Right kidney (tissue), 1 donor: ENCODE data around the gene SLC4A8.
A peak's percentile ranks its signal among the peaks of the same experiment; 100 is the strongest.
"Not testable (repeated sequence)": the region's sequence is repeated elsewhere in the genome, so short reads cannot be mapped to it uniquely, and the experiment has no call there.

Experiments
- DNase-seq: peaks from one replicate; pipeline ENCODE4 v3.0.0-alpha.2; 2016

The SLC4A8 gene

GRCh38 chr12:51430196-51430895 lies 5.7 kb downstream of the SLC4A8 start:
- DNase-seq: no peak

- DNase-seq: no peak
These were observed 8.3 kb downstream of the SLC4A8 start for GRCh38 chr12:51432921-51433320.

- DNase-seq: no peak
These were observed 9.7 kb downstream of the SLC4A8 start for GRCh38 chr12:51434305-51434704.

DNA sequence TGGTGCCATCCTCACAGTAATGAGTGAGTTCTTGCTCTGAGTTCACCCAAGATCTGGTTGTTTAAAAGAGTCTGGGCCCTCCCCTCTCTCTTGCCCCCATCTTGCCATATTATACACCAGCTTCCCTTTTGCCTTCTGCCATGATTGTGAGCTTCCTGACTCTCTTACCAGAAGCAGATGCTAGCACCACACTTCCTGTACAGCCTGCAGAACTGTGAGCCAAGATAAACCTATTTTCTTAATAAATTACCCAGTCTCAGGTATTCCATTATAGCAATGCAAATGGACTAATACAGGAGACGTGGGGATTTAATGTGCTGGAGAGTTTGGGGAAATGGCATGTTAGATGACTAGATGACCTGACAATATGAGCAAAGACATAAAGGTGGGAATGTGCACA lies 12.8 kb downstream of the SLC4A8 start:
- no peak for DNase-seq

DNA sequence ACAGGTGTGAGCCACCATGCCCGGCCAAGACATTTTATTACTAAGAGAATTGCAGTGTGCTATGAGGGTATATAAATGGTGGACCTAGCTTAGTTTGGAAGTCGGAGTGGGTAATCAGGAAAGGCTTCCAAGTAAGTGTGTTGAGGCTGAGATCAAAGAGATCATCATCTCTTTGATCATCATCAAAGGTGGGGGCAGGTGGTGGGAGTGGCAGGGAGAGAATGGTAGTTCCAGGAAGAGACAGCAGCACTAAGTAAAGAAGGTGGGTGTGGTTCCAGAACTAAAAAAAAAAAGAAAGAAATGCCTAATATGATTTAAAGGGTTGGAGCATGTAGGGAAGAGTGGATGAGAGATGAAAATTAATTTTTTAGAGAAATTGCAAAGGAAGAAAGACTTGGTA lies 14.7 kb downstream of the SLC4A8 start:
- no peak for DNase-seq

- no peak for DNase-seq
These were observed 17.0 kb downstream of the SLC4A8 start for GRCh38 chr12:51441583-51441982.

DNA sequence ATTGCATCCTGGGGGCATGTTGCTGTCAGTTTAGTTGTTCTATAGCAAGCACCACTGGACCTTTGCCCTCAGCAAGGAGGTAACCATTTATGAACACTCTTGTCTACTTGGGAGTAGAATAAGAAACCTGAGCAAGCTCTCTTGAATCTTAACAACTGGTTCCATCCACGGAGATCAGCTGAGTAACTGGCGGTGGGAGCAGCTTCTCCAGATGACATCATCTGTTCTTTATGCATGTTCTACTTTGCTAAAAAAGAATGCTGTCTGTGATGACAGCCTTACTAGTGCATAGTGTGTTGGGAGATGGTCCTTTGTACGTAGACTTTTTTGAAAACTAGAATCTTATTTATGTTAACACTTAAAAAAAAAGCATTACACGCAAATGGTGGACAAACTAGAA lies 17.7 kb downstream of the SLC4A8 start:
- DNase-seq: no peak

GRCh38 chr12:51443573-51443972 lies 18.9 kb downstream of the SLC4A8 start:
- no peak for DNase-seq

DNA sequence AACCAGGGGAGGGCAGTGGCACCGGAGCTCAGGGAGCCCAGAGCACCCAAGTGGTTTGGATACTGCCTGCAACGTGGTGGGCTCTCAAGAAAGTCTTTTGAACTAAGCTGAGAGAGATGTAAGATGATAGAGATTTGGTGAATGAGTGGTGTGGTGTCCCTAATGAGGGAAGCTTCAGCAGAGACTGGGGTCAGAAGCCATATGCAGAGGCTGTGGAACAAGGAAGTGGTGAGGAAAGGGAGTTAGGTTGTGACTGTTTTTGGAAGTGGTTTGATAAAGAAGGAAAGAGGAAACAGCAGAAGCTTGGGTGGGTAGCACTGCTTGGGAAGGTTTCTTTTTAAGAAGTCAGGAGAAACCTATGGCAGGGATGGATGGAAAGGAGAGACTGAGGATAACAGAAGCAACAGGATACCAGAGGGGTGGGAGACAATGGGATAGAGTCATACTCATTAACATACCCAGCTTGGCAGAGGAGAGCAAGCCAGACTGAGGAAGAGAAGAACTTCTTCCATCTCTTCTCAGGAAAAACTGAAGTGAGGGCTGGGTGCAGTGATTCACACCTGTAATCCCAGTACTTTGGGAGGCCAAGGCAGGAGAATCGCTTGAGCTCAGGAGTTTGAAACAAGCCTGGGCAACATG lies 24.1 kb downstream of the SLC4A8 start:
- DNase-seq: no peak

DNA sequence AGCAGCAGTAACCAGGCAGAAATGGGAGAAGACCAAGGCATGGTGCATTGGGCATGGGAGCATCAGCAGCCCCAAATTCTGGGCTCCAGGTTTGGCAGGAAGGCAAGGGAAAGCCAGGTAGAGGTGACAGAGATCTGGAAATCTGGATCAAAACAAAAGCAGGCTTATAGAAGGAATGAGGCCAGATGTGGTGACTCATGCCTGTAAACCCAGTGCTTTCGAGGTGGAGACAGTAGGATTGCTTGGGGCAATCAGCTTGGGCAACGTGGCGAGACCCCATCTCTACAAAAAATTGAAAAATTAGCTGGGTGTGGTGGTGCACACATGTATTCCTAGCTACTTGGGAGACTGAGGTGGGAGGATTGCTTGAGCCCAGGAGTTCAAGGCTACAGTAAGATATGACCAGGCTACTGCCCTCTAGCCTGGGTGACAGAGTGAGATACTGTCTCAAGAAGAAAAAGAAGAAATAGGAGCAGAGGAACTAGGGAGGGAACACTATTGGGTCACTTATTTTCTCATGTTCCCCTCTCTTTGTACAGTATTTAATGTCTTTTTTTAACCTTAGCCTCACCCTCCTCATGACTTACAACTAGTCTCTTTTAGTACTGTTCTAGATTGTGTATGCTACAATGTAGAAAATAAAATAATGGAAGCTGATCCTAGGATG lies 25.1 kb downstream of the SLC4A8 start:
- no peak for DNase-seq

GRCh38 chr12:51450333-51450732 lies 25.7 kb downstream of the SLC4A8 start:
- DNase-seq: no peak

GRCh38 chr12:51450806-51451205 lies 26.2 kb downstream of the SLC4A8 start:
- DNase-seq: peak; percentile 29

- not testable (repeated sequence) for DNase-seq
These were observed 29.4 kb downstream of the SLC4A8 start for GRCh38 chr12:51454016-51454415.

- not testable (repeated sequence) for DNase-seq
These were observed 30.4 kb downstream of the SLC4A8 start for GRCh38 chr12:51455050-51455449.

GRCh38 chr12:51458635-51459034 lies 34.0 kb downstream of the SLC4A8 start:
- no peak for DNase-seq

DNA sequence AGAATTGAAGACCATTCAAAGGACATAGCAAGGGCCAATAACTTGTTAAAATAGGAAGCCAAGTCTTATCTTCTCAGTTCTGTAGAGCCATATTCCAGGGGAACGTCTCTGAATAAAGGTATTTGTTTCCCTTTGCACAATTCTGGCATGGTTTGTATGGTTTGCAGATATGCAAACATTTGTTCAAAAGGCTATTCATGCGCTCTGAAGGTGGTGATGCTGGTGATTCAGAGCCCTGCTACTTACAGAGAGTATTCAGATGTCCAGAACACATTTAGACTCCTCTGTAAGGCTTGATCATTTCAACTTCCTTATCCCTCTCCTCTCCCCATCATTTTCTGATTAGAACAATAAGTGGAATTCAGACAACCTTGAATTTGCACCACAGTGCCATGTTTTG lies 35.9 kb downstream of the SLC4A8 start:
- no peak for DNase-seq

- DNase-seq: no peak
These were observed 40.9 kb downstream of the SLC4A8 start for GRCh38 chr12:51465491-51465890.

DNA sequence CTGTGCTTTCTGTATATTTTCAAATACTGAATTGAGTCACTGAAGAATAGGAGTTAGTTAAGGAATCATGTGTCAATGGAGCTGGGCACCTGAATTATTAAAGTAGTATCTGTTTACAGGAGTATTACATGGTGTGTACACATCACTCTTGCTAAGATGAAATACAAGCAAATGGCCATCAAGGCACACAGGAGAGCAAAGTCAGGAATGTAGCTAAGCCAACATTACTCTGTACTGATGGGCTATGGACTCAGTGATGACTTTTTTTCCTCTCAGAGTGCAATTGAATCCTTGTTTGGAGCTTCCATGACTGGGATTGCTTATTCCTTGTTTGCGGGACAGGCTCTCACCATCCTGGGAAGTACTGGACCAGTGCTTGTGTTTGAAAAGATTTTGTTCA lies 45.5 kb downstream of the SLC4A8 start:
- no peak for DNase-seq

DNA sequence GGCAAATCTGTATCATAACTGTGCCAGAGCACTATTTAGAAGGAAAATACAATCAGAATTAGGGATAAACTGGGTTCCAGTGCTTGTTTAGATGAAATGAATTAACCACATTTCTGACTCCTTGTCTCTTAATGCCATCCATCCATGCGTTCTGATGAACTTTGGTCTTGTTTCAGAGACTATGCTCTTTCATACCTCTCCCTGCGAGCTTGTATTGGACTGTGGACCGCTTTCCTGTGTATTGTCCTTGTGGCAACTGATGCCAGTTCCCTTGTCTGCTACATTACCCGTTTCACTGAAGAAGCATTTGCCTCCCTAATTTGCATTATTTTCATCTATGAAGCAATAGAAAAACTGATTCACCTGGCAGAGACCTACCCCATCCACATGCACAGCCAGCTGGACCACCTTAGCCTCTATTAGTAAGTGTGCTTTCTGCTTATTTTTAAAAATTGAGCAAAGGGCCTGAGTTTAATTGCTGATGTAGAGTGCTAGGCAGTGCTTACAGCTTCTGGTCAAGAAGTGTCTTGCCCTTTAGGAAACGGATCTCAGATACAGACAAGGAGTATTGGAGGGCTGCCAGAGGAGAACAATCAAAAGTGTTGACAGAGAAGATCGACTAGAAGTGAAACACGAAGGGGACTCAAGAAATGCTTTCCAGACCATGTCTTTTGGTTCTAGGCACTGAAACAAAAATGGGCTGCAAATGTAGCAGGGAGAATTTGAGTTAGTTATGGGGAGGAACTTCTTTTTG lies 46.7 kb downstream of the SLC4A8 start:
- DNase-seq: no peak

DNA sequence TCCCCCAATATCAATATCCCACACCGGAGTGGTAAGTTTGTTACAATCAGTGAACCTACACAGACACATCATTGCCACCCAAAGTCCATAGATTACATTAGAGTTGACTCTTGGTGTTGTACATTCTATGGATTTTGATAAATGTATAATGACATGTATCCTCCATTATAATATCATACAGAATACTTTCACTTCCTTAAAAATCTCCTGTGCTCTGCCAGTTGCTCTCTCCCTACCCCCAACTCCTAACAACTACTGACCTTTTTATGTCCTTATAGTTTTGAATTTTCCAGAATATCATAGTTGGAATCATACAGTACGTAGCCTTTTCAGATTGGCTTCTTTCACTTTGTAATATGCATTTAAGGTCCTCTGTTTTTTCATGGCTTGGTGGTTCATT lies 48.4 kb downstream of the SLC4A8 start:
- DNase-seq: no peak

GRCh38 chr12:51473947-51474346 lies 49.3 kb downstream of the SLC4A8 start:
- DNase-seq: no peak

- no peak for DNase-seq
These were observed 50.9 kb downstream of the SLC4A8 start for GRCh38 chr12:51475543-51475942.

GRCh38 chr12:51480978-51481377 lies 56.3 kb downstream of the SLC4A8 start:
- DNase-seq: no peak
